GM12873 (cell line): ENCODE data around the gene ADD2.

Experiments used
- CTCF ChIP-seq: IDR thresholded peaks from 2 replicates; pipeline ENCODE4 v1.5.1; 2012; ENCODE audit warnings: low read depth, mild to moderate bottlenecking, moderate library complexity, low read length, control low read depth; ENCODE audit not compliant: insufficient read depth; ENCODE audit errors: missing control alignments

The ADD2 gene

DNA sequence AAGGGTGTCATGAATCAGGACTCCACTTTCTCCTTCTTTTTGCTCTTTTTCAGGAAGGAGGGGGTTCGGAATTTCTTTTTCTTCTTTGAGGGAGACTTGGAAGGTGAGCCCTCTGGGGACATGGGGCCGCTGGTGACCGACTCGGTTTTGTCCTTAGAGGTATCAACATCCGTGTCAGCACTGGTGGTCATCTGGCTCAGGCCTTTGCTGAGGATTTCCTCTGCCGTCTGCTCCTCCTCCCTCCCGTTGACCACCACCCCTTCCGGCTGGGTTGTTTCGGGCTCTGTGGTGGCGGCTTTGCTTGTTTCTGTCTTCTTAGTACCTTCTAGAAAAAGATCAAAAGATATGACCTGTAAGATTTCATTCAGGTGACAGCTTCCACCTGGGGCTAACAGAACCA lies 104.6 kb downstream of the ADD2 start:
- TF ChIP-seq CTCF = no peak

DNA sequence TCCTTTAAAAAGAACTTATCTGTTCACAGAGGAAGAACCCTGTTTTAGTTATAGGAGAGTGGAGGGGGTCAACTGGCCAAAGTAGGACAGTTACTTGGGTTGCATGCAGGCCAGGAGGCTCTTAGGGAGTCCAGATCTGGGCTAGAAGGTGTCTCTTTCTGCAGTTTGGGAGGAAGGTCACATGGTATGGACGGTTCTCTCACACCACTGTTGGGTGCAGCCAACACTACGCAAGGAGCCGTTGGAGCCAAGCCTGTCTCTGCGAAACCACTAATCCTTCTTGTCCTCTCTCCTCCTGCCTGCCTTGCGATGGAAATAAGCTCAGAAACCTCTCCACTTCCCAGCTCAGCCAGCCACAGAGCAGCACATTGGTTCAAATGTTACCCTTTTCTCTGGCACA lies 108.4 kb downstream of the ADD2 start:
- no peak for TF ChIP-seq CTCF

DNA sequence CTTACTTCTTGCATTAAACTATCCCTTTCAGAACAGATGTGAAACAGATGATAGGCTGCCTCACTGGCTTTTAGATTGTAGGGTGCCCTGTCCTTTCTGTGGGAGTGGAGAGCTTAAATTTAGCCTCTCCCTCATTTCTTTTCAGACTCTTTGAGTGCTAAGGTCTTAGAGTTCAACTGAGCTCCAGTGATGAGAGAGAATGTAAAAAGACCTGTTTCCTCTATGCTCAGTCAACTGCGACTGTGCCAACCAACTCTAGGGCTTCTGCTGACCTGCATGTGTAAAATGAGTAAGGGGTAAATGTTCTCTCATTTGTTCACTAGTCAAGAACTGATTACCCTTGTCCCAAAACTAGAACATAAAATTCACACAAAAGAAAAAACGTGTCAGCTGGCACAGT lies 109.5 kb downstream of the ADD2 start:
- no peak for TF ChIP-seq CTCF

DNA sequence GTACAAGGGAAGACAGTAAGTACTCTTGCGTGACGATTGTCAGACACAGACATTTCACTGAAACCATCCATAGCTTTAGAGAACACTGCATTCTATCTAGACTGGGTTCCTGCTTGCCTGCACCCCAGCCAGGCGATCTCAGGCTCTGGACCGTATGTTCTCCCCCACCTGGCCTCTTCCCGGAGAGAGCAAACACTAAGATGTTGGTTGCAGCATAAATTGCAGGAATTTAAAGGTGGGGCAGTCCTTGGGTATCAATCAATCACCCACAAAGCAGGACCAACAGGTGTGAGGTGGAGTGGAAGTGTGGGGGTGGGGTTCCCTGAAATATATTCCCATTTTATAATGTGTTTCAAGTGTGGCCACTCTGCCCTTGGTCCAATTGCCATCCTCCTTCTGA lies 110.8 kb downstream of the ADD2 start:
- TF ChIP-seq CTCF = no peak

GRCh38 chr2:70656421-70657010 lies 111.5 kb downstream of the ADD2 start:
- no peak for TF ChIP-seq CTCF

- TF ChIP-seq CTCF = no peak
Observed at GRCh38 chr2:70655786-70656185, 112.2 kb downstream of the ADD2 start.

GRCh38 chr2:70655211-70655610 lies 112.8 kb downstream of the ADD2 start:
- peak; percentile 30 for TF ChIP-seq CTCF
